MM.1S (cell line): ENCODE data around the gene WASL.

Experiments used
- EZH2 ChIP-seq: fragments of 300-600 bp; sonication (generic); optimal IDR thresholded peaks from 2 replicates; pipeline ENCODE3; 2017; ENCODE audit warnings: low read depth, mild to moderate bottlenecking, antibody characterized with exemption, low read length, mixed read lengths
- TF ChIP-seq, protein P1 (sequence below): fragments of 300-600 bp; sonication (generic); IDR thresholded peaks from 2 replicates; pipeline ENCODE4 v1.5.1; 2016; ENCODE audit warnings: antibody characterized with exemption, low read length, mixed read lengths

GRCh38 chr7:123768493-123768892 lies 19.7 kb upstream of the WASL start:
- TF ChIP-seq, protein P1, sequence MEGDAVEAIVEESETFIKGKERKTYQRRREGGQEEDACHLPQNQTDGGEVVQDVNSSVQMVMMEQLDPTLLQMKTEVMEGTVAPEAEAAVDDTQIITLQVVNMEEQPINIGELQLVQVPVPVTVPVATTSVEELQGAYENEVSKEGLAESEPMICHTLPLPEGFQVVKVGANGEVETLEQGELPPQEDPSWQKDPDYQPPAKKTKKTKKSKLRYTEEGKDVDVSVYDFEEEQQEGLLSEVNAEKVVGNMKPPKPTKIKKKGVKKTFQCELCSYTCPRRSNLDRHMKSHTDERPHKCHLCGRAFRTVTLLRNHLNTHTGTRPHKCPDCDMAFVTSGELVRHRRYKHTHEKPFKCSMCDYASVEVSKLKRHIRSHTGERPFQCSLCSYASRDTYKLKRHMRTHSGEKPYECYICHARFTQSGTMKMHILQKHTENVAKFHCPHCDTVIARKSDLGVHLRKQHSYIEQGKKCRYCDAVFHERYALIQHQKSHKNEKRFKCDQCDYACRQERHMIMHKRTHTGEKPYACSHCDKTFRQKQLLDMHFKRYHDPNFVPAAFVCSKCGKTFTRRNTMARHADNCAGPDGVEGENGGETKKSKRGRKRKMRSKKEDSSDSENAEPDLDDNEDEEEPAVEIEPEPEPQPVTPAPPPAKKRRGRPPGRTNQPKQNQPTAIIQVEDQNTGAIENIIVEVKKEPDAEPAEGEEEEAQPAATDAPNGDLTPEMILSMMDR: no peak
- no peak for TF ChIP-seq EZH2
